Right ventricle myocardium inferior (tissue), 1 donor: ENCODE results near the gene VPS11. TPM values are rescaled to one million over a fixed set of nuclear protein-coding genes. Genes with fewer than 3 reads are reported as not detected.

Experiments
- ATAC-seq: fragments of 200-7000 bp; cut with Tn5 transposase; one replicate; pipeline ENCODE4 v1.9.1; 2020; ENCODE audit warnings: mild to moderate bottlenecking, moderate library complexity
- DNase-seq: peaks from one replicate; pipeline ENCODE4 v3.0.0; 2021; ENCODE audit errors: missing footprints
- intact Hi-C: fragments of 100-400 bp; cut with DNase I; formaldehyde crosslinking; loops from one replicate; pipeline ENCODE4 v1.11.0; 2022
- long read RNA-seq: library from polyadenylated mRNA; unstranded; transcript quantifications from one replicate; pipeline ENCODE4 v2.0.0, GENCODE V29; 2021
- total RNA-seq: library from RNA; stranded (reverse); fragmentation: NEBNext Ultra II Directional; extraction: Animal tissue kit (Norgen Biotek cat#: 25700); gene quantifications from one replicate; pipeline ENCODE4 v1.2.1, GENCODE V29; 2021
- donor health status: DM: no; HTN: yes; CAD: no; lungs with severe emphysema.

VPS11 gene
- total RNA-seq = 19.3 TPM
- long read RNA-seq, transcript VPS11-208 (16 exons, 3,313 nt) = major isoform, 15 of 18 reads
- long read RNA-seq, partial matches to known transcripts = 0 of 18 reads
- long read RNA-seq, other reads (novel, unspliced or antisense) = 3 of 18 reads

DNA sequence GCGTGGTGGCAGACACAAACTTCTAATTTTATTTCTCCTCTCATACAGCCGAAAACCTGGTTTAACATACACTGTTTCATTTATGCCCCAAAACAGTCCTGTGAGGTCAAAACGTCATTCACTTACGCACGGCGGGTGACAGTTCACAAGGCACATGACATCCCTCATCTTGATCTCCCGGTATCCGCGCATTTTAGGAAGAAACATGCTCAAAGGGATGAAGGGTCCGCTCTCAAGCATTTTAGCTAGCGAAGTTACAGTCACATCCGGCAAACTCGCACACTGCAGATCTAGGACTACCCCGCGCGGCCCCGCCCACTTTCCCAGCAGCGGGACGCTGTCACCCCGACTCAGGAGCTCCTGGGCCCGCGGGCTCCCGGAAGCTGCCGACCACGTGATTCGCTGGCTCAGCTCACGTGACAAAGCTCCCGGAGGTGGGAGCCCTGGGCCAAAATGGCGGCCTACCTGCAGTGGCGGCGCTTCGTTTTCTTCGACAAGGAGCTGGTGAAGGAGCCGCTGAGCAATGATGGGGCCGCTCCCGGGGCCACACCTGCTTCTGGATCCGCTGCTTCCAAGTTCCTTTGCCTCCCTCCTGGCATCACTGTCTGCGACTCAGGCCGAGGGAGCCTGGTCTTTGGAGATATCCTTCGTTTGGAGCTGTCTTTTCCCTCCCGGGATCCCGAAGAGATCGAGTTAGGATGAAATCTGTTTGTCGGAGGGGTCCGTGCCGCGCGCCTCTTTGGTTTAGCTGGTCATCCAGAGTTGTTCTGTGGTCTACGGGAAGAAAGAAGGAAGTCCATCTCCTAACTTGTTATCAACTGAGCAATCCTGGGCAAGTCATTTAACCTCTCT, at the start of gene VPS11:
Gene VPS11, plus strand, starts transcription at position 448 of the 852 bp plus-strand sequence. Its CDS starts 6 bp downstream, at position 454.
- intact Hi-C loops = loop anchor here (2.0 kb wide), 1 partner anchor 17 kb away; the partner anchor contains the start of gene HMBS
- DNase-seq (peak; percentile 99), ATAC-seq (peak; percentile 99)

- intact Hi-C loops = no loop called here
- ATAC-seq (peak; percentile 96), DNase-seq (peak; percentile 96)
Measured at GRCh38 chr11:119018074-119018938, 49.3 kb upstream of the VPS11 start, which contains the start of the genes RPS25 and TRAPPC4. Gene RPS25, minus strand, starts transcription at chr11:119018343. Its CDS starts 59 bp downstream, at chr11:119018284. Gene TRAPPC4, plus strand, starts transcription at chr11:119018766. Its CDS starts 30 bp downstream, at chr11:119018796.

DNA sequence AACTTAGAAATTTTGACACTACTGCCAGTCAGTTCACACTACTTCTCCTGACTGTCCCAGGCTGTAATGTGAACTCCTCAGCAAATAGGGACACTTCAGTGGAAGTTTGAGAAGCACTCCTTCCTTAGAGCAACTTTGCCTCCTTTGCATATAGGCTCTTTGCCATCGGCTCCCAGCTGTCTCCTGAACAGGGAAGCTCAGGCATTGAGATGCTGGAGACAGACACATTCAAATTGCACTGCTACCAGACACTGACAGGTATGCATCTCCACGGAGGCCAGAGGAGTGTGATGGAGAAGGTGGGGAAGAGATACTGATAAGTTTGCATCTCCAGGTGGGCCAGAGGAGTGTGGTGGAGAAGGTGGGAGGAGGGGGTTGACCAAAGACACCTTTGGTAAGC, 47.6 kb upstream of the VPS11 start:
- no peak for DNase-seq
- no peak for ATAC-seq
- intact Hi-C loops = no loop called here

DNA sequence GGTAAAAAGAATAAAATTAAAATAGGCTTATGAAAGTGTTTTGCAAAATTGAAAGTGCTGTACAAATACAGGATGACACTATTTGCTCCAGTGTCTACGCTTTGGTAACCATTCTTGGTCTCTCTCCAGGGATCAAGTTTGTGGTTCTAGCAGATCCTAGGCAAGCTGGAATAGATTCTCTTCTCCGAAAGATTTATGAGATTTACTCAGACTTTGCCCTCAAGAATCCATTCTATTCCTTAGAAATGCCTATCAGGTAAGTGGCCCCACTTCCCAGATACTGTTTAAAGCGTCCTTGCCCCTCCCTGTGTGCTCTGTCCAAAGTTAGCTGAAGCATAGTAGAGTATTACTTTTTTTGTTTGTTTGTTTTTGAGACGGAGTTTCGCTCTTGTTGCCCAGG, 46.0 kb upstream of the VPS11 start:
- ATAC-seq = no peak
- intact Hi-C loops = no loop called here
- DNase-seq = no peak

DNA sequence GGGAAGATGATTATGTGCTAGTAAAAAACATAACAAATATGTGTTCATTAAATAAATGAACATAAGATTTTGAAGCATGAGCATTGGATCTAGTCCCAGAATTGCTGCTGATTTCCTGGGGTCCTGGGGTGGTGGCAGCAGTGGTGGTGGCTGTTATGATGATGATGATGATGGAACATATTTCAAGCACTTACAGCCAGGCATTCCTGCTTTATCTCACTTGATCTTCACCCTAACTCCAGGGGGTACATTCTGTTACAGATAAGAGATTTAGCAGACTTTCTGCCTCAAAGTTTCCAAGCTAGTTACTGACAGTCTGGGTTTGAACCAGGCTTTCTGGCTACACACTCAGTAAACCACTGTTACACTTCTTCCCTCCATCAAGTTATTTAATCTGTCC, 43.9 kb upstream of the VPS11 start:
- intact Hi-C loops = no loop called here

GRCh38 chr11:119024430-119025098, 43.1 kb upstream of the VPS11 start:
- DNase-seq (no peak), ATAC-seq (no peak)
- intact Hi-C loops = no loop called here

More for the DNA sequence above, 43.9 kb upstream of the VPS11 start:
- DNase-seq (no peak), ATAC-seq (no peak)

DNA sequence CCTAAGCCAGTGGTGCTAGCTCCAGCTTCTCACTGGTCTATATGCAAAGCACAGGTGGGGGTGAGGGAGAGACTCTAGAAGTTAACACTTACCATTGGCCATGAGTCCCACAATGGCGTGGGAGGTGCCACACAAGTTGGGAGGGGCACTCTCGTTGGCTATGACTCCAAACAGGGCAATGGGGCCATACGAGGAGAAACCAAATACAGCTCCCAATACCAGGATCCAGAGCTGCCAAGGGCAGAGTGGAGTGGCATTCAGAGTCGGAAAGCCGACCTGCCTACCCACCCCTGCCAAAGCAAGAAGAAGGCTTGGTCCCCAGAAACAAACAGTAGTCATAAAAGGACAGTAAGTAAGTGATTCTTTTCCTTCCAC, 42.5 kb upstream of the VPS11 start:
- ATAC-seq (no peak), DNase-seq (no peak)
- intact Hi-C loops = no loop called here

DNA sequence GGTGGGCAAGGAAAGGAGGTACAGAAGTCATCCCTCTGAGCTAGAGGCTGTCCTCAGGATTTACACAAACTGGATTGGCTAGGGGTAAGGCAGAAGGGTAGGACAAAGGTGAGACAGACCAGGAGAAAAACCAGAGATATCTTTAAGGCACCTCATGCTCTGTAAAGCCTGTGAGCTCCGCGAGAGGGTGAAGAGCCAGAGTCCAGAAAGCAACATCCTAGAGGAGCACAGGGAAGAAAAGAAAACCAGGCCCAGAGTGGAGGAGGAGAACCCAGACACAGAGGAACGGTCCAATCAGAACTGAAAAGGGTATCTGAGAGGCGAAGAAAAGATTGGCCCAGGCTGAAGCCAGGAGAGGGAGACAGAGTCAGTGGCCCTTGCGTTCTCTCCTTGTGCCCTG, 42.1 kb upstream of the VPS11 start:
- ATAC-seq (no peak), DNase-seq (no peak)
- intact Hi-C loops = no loop called here

GRCh38 chr11:119025978-119026766, 41.4 kb upstream of the VPS11 start:
- intact Hi-C loops = no loop called here
- DNase-seq (no peak), ATAC-seq (no peak)

DNA sequence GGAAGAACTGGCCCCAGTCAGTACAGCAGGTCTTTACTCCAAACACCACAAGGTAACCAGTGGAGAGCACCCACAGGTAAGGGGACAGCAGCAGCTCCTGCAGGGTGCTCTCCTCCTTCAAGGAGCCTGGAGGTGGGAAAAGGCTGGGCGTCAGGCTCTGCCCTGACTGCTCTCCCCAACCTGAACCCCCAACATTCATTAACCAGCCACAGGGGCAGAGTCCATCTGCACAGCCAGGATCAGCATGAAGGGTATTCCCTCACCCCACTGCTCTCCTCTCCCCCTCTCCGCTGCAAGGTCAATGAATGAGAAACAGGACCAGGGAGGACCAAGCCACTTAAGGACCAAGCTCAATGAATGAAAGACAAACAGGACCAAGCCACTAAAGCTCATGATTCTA, 40.6 kb upstream of the VPS11 start:
- intact Hi-C loops = no loop called here
- DNase-seq (no peak), ATAC-seq (no peak)

- DNase-seq (no peak), ATAC-seq (no peak)
- intact Hi-C loops = no loop called here
Measured at GRCh38 chr11:119027561-119028345, 39.9 kb upstream of the VPS11 start.

DNA sequence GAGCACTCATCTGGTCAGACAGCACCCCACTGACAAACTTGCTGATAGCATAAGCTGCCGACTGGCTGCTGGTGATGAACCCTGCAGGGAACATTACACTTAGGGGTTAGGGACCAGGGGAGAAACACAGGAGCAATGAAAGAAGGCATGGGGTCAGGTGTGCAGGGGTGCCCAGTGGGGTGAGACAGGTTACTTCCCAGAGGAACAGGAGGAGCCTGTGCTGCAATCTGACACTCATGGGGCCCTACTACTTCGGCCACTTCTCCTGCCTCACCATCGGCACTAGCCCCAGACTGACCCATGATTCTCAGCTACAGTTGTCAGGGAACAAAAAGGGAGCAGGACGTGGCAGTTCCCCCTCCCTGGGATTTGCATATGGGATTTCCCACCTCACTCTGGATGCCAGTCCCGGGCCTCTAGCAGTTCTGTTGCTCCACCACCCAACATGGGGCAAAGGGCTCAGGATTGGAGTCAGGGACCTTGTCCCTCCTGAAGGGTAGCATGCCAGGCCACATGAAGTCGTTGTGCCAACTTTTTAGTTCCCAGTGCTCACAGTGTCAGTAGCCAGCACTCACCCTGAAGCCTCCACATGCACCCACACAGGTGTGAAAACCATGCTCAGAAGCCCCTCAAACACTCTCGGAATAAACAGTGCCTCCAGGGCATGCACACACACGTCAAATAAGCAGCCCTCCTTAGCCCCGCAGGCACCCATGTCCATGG, 39.1 kb upstream of the VPS11 start:
- DNase-seq (no peak), ATAC-seq (no peak)
- intact Hi-C loops = no loop called here

- no peak for ATAC-seq
- no peak for DNase-seq
- intact Hi-C loops = no loop called here
Measured at GRCh38 chr11:119029069-119029339, 38.6 kb upstream of the VPS11 start.

GRCh38 chr11:119029340-119030028, 38.1 kb upstream of the VPS11 start:
- intact Hi-C loops = loop anchor here (2.0 kb wide), 1 partner anchor 73 kb away; no protein-coding TSS in a partner anchor
- no peak for DNase-seq
- ATAC-seq = no peak

DNA sequence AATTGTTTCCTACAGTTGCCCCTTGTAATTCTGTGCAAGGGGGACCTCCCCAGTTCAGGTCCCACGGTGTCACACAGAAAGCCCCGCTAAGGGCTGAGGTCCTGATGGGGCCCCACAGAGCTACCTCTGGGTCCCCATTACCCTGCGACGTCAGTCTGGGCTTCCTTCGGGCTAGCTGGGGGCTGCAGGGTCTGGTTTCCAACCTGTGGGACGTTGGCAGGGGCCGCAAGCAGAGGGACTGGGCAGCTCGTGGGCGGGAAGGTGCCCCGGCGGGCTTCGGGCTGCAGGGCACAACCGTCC, 37.6 kb upstream of the VPS11 start:
- intact Hi-C loops = loop anchor here (2.0 kb wide), 1 partner anchor 73 kb away; no protein-coding TSS in a partner anchor
- ATAC-seq = peak; percentile 3
- no peak for DNase-seq

GRCh38 chr11:119030329-119031047, 37.1 kb upstream of the VPS11 start, which contains the start of gene SLC37A4:
Gene SLC37A4, minus strand, starts transcription at chr11:119030877.
- DNase-seq = peak; percentile 99
- peak; percentile 98 for ATAC-seq
- intact Hi-C loops = loop anchor here (2.0 kb wide), 1 partner anchor 72 kb away; no protein-coding TSS in a partner anchor
